Transverse colon (tissue), 4 donors: ENCODE data around the gene CTCF. TPM values are rescaled to one million over a fixed set of nuclear protein-coding genes. Genes with fewer than 3 reads are reported as not detected.
A peak's percentile ranks its signal among the peaks of the same experiment; 100 is the strongest.

Experiments used
- DNase-seq: peaks from one replicate; pipeline ENCODE4 v3.0.0-alpha.2; 2019
- H3K27ac ChIP-seq, 4 donors: fragments of 200-600 bp; sonication (generic); 2 replicates each; pipeline ENCODE4 v1.5.1; 2016 to 2018; ENCODE audit warnings: inconsistent platforms in 4 of 4
- H3K27me3 ChIP-seq: fragments of 200-600 bp; sonication (generic); 2 replicates; pipeline ENCODE4 v1.5.1; 2017; ENCODE audit warnings: inconsistent platforms
- H3K36me3 ChIP-seq, 4 donors: fragments of 200-600 bp; sonication (generic); 2 replicates each; pipeline ENCODE4 v1.5.1; 2017 to 2019; ENCODE audit warnings: inconsistent platforms in 4 of 4
- H3K4me1 ChIP-seq, 4 donors: fragments of 200-600 bp; sonication (generic); 2 replicates each; pipeline ENCODE4 v1.5.1; 2017 to 2020; ENCODE audit warnings: inconsistent platforms in 4 of 4
- H3K4me3 ChIP-seq, 4 donors: fragments of 200-600 bp; sonication (generic); 1 replicate in 1 of 4; 2 replicates in 3 of 4; pipeline versions ENCODE4 v1.5.1 to v1.6.1; 2017 to 2019; ENCODE audit warnings: inconsistent platforms in 4 of 4
- H3K9me3 ChIP-seq, 2 donors: fragments of 200-600 bp; sonication (generic); 2 replicates each; pipeline ENCODE4 v1.5.1; 2017 to 2019; ENCODE audit warnings: inconsistent platforms in 2 of 2
- CTCF ChIP-seq, 5 experiments: fragments of 200-600 bp in 3 of 5; fragments of 450-650 bp in 2 of 5; sonication (generic) in 3 of 5; IDR thresholded peaks; 1 replicate in 2 of 5; 2 replicates in 3 of 5; pipeline ENCODE4 v1.5.1; 2016 to 2017; ENCODE audit warnings: antibody characterized with exemption in 5 of 5, inconsistent platforms in 3 of 5, mild to moderate bottlenecking in 2 of 5, moderate library complexity in 1 of 5
- EP300 ChIP-seq: sonication (generic); formaldehyde crosslinking; IDR thresholded peaks from one replicate; pipeline ENCODE4 v1.6.1; 2017; ENCODE audit warnings: antibody characterized with exemption, low read depth
- POLR2A ChIP-seq: fragments of 450-650 bp; IDR thresholded peaks from one replicate; pipeline ENCODE4 v1.6.1; 2016; ENCODE audit warnings: antibody characterized with exemption, mild to moderate bottlenecking, moderate library complexity
- POLR2AphosphoS5 ChIP-seq, 3 donors: sonication (generic); formaldehyde crosslinking; IDR thresholded peaks; one replicate each; pipeline ENCODE4 v1.6.1; 2016; ENCODE audit warnings: antibody characterized with exemption in 3 of 3
- WGBS, 2 donors: methylation state at CpG; one replicate each; pipeline ENCODE4 v1.1.5; 2018; ENCODE audit warnings: low coverage in 1 of 2; 5-methylcytosine and 5-hydroxymethylcytosine counted together
- in situ Hi-C, 4 donors: fragments of 200-750 bp; cut with MboI; loops; one replicate each; pipeline versions ENCODE4 v1.15.0 to v1.15.1; 2017; ENCODE audit warnings: low sequenced_read_pairs in 3 of 4, low pct_ligation_motif_present in 1 of 4, low pct_unique_long_range_greater_than_20kb in 1 of 4
- intact Hi-C: fragments of 100-400 bp; cut with DNase I; formaldehyde crosslinking; loops from one replicate; pipeline ENCODE4 v1.15.1; 2023; ENCODE audit warnings: low total_unique reads
- total RNA-seq, 4 donors: library from RNA; depleted of rRNA; stranded (reverse); fragments of >200 nt; gene quantifications; one replicate each; pipeline ENCODE4 v1.1.0, GENCODE V29; 2016

CTCF gene
- total RNA-seq, 4 donors from 2014 or later = 40.0 to 46.8 (median 41.9) TPM

- Histone ChIP-seq H3K27me3 (no peaks in the 10 kb centered on the region), H3K4me3 (no peak overlapping the region)
- in situ Hi-C loops = loop anchor here in 3 of 4 donors (10.0 to 25.0 kb wide), 2 partner anchors 103 to 140 kb away; partner anchors contain the start of genes CTCF (in 2 of the 3) and RIPOR1 (in 1 of the 3)
Measured at GRCh38 chr16:67664871-67665270, 102.5 kb downstream of the CTCF start.

GRCh38 chr16:67665598-67665997, 103.3 kb downstream of the CTCF start:
- no peak for TF ChIP-seq CTCF (IDR thresholded peaks at IDR 0.05)
- no peak for TF ChIP-seq POLR2AphosphoS5 (IDR thresholded peaks at IDR 0.05)
- no peak for TF ChIP-seq POLR2A
- TF ChIP-seq EP300 = no peak
- H3K4me3 ChIP-seq = peak overlapping the region; percentile 77 to 95 (median 86)
- in situ Hi-C loops (loop anchor here in 3 of 4 donors (10.0 to 25.0 kb wide), 2 partner anchors 103 to 141 kb away; partner anchors contain the start of genes CTCF (in 2 of the 3) and RIPOR1 (in 1 of the 3)), intact Hi-C loops (loop anchor here (5.0 kb wide), 1 partner anchor 143 kb away; no protein-coding TSS in a partner anchor)
- 73% methylated on average over 5 of the region's 5 CpGs; no CpG with 5 or more reads in 1 of the 2 donors for WGBS, 2 donors
- no peaks in the 10 kb centered on the region for H3K27me3 ChIP-seq
- H3K27ac ChIP-seq = peak overlapping the region in 3 of 4 donors; percentile 86 to 89 (median 86)
- peaks cover 22 to 38% (median 31%) of the 10 kb centered on the region in 4 donors for H3K4me1 ChIP-seq
- no peaks in the 10 kb centered on the region for H3K36me3 ChIP-seq
- no peaks in the 10 kb centered on the region for H3K9me3 ChIP-seq
- no peak for DNase-seq

More at GRCh38 chr16:67664871-67665270, 102.5 kb downstream of the CTCF start:
- Histone ChIP-seq H3K36me3 (no peaks in the 10 kb centered on the region), H3K9me3 (no peaks in the 10 kb centered on the region), H3K27ac (no peak overlapping the region), H3K4me1 (peaks cover 22 to 38% (median 31%) of the 10 kb centered on the region in 4 donors)
- DNase-seq = no peak
- no peak for TF ChIP-seq EP300
- no peak for TF ChIP-seq CTCF (IDR thresholded peaks at IDR 0.05)
- TF ChIP-seq POLR2AphosphoS5 (IDR thresholded peaks at IDR 0.05) = no peak
- TF ChIP-seq POLR2A = no peak
- intact Hi-C loops = loop anchor here (5.0 kb wide), 1 partner anchor 143 kb away; no protein-coding TSS in a partner anchor
- 100% methylated on average over 7 of the region's 7 CpGs; no CpG with 5 or more reads in 1 of the 2 donors for WGBS, 2 donors

- Histone ChIP-seq H3K27me3 (no peaks in the 10 kb centered on the region), H3K36me3 (no peaks in the 10 kb centered on the region), H3K4me3 (peak overlapping the region; percentile 77 to 95 (median 86)), H3K4me1 (peaks cover 22 to 36% (median 30%) of the 10 kb centered on the region in 4 donors), H3K9me3 (no peaks in the 10 kb centered on the region), H3K27ac (peak overlapping the region; percentile 86 to 95 (median 88))
- WGBS, 2 donors = 0% methylated on average over 24 of the region's 46 CpGs; no CpG with 5 or more reads in 1 of the 2 donors
- peak; percentile 46 for DNase-seq
- no peak for TF ChIP-seq CTCF (IDR thresholded peaks at IDR 0.05)
- no peak for TF ChIP-seq POLR2A
- no peak for TF ChIP-seq POLR2AphosphoS5 (IDR thresholded peaks at IDR 0.05)
- TF ChIP-seq EP300 = no peak
- intact Hi-C loops (loop anchor here (2.0 to 5.0 kb wide), 2 partner anchors 103 to 144 kb away; partner anchors contain the start of gene CTCF), in situ Hi-C loops (loop anchor here in 3 of 4 donors (10.0 to 25.0 kb wide), 2 partner anchors 104 to 141 kb away; partner anchors contain the start of genes CTCF (in 2 of the 3) and RIPOR1 (in 1 of the 3))
Measured at GRCh38 chr16:67666032-67666551, 103.8 kb downstream of the CTCF start.
